Right lobe of liver (tissue), 4 donors: ENCODE data around the gene FAM163B.

ENCODE experiments used
- POLR2A ChIP-seq: fragments of 450-650 bp; IDR thresholded peaks from one replicate; pipeline ENCODE4 v1.6.1; 2017; ENCODE audit warnings: antibody characterized with exemption, mild to moderate bottlenecking
- TF ChIP-seq, protein P1 (sequence below), 4 donors: fragments of 200-600 bp in 3 of 4; fragments of 450-650 bp in 1 of 4; IDR thresholded peaks; one replicate each; pipeline versions ENCODE4 v1.5.1 to v1.8.0; 2016 to 2022; ENCODE audit warnings: antibody characterized with exemption in 4 of 4, mild to moderate bottlenecking in 2 of 4
- donor health status: DM: no; HTN: no; CAD: no.
- donor health status: DM: no; HTN: no; CAD: no.
- donor health status: DM: no; HTN: yes; CAD: no.

- TF ChIP-seq, protein P1, sequence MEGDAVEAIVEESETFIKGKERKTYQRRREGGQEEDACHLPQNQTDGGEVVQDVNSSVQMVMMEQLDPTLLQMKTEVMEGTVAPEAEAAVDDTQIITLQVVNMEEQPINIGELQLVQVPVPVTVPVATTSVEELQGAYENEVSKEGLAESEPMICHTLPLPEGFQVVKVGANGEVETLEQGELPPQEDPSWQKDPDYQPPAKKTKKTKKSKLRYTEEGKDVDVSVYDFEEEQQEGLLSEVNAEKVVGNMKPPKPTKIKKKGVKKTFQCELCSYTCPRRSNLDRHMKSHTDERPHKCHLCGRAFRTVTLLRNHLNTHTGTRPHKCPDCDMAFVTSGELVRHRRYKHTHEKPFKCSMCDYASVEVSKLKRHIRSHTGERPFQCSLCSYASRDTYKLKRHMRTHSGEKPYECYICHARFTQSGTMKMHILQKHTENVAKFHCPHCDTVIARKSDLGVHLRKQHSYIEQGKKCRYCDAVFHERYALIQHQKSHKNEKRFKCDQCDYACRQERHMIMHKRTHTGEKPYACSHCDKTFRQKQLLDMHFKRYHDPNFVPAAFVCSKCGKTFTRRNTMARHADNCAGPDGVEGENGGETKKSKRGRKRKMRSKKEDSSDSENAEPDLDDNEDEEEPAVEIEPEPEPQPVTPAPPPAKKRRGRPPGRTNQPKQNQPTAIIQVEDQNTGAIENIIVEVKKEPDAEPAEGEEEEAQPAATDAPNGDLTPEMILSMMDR (IDR thresholded peaks at IDR 0.05), result no peak
- no peak for TF ChIP-seq POLR2A
These were observed 70.0 kb downstream of the FAM163B start for GRCh38 chr9:133538851-133539833.
